ENCODE data around the gene OR2AK2. TPM values are rescaled to one million over a fixed set of nuclear protein-coding genes. Genes with fewer than 3 reads are reported as not detected.

Gene OR2AK2
- total and polyA plus RNA-seq, 3 donors from 2014 or later: 0.38 to 2.2 (median 0.74) TPM

- no peak for DNase-seq
- H3K9me3 ChIP-seq: no peaks in the 10 kb centered on the region
- no peaks in the 10 kb centered on the region for H3K4me1 ChIP-seq
- no peaks in the 10 kb centered on the region for H3K27me3 ChIP-seq
- no peak for TF ChIP-seq POLR2A (IDR thresholded peaks at IDR 0.05)
- TF ChIP-seq, protein P1, sequence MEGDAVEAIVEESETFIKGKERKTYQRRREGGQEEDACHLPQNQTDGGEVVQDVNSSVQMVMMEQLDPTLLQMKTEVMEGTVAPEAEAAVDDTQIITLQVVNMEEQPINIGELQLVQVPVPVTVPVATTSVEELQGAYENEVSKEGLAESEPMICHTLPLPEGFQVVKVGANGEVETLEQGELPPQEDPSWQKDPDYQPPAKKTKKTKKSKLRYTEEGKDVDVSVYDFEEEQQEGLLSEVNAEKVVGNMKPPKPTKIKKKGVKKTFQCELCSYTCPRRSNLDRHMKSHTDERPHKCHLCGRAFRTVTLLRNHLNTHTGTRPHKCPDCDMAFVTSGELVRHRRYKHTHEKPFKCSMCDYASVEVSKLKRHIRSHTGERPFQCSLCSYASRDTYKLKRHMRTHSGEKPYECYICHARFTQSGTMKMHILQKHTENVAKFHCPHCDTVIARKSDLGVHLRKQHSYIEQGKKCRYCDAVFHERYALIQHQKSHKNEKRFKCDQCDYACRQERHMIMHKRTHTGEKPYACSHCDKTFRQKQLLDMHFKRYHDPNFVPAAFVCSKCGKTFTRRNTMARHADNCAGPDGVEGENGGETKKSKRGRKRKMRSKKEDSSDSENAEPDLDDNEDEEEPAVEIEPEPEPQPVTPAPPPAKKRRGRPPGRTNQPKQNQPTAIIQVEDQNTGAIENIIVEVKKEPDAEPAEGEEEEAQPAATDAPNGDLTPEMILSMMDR (IDR thresholded peaks at IDR 0.05): no peak
- H3K36me3 ChIP-seq (ENCODE audit: low read depth, missing control alignments): no peaks in the 10 kb centered on the region
- no peak overlapping the region for H3K27ac ChIP-seq
- H3K4me3 ChIP-seq: no peak overlapping the region
- intact Hi-C loops (cut with DNase I; ENCODE audit: low total_unique reads): no loop called here
- WGBS, 2 donors: 85 to 90% methylated on average over 3 of the region's 3 CpGs
These were observed 44.6 kb downstream of the OR2AK2 start for GRCh38 chr1:248009681-248010080.

GRCh38 chr1:248013229-248013710 lies 48.2 kb downstream of the OR2AK2 start, which contains the start of gene OR2L5:
Gene OR2L5, plus strand, starts transcription at chr1:248013660. Its CDS starts 8,288 bp downstream, at chr1:248021948.
- intact Hi-C loops (cut with DNase I; ENCODE audit: low total_unique reads): no loop called here
- DNase-seq: no peak
- TF ChIP-seq, protein P1 (IDR thresholded peaks at IDR 0.05): no peak
- TF ChIP-seq POLR2A (IDR thresholded peaks at IDR 0.05): no peak
- no peaks in the 10 kb centered on the region for H3K36me3 ChIP-seq (ENCODE audit: low read depth, missing control alignments)
- no peak within 1 kb of the TSS for H3K27ac ChIP-seq
- H3K4me3 ChIP-seq: no peak within 1 kb of the TSS
- no peaks in the 10 kb centered on the region for H3K9me3 ChIP-seq
- H3K27me3 ChIP-seq: no peaks in the 10 kb centered on the region
- 88 to 89% methylated on average over 2 of the region's 2 CpGs for WGBS, 2 donors
- no peaks in the 10 kb centered on the region for H3K4me1 ChIP-seq

DNA sequence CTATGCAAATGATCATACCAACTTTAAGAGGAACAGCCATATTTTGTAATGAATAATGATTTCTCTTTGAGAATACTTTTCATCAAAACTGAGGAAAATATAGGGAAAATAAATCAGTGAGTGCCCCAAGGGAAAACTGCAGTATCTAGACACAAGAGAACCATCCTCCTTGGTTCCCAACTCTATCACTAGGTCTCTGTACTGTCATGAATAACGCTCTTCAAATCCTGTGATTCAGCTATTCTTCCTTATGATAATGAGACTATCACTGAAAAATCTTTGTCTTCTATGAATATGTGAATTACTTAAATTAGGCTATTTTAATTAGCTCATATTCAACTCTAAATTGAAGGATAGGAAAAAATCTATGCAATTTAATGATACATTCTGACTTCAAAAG lies 50.8 kb downstream of the OR2AK2 start:
- 89 to 90% methylated on average over 1 of the region's 1 CpG for WGBS, 2 donors
- TF ChIP-seq, protein P1 (IDR thresholded peaks at IDR 0.05): no peak
- TF ChIP-seq POLR2A (IDR thresholded peaks at IDR 0.05): no peak
- no peak overlapping the region for H3K27ac ChIP-seq
- H3K9me3 ChIP-seq: no peaks in the 10 kb centered on the region
- intact Hi-C loops (cut with DNase I; ENCODE audit: low total_unique reads): no loop called here
- H3K27me3 ChIP-seq: no peaks in the 10 kb centered on the region
- H3K36me3 ChIP-seq (ENCODE audit: low read depth, missing control alignments): no peaks in the 10 kb centered on the region
- no peak for DNase-seq
- no peaks in the 10 kb centered on the region for H3K4me1 ChIP-seq
- H3K4me3 ChIP-seq: no peak overlapping the region

Small RNA genes lying within 50 kb of the gene (small RNA-seq; reads per million reads assigned to genes)
- 0 reads per million in 2 donors for gene RF00019

Other genes with a start within 250 kb of the OR2AK2 start
- gene OR6F1, start 248.6 kb upstream of the OR2AK2 start, total RNA-seq: under 1 TPM; 0.62 to 0.94 TPM
- gene OR6F1, start 248.6 kb upstream of the OR2AK2 start, polyA plus RNA-seq (ENCODE audit: insufficient read depth, low read depth, low replicate concordance): 1.4 TPM
- 1 to 10 TPM; 2.8 to 3.0 TPM for gene OR14K1, start 226.6 kb upstream of the OR2AK2 start, total RNA-seq
- not detected for gene OR14K1, start 226.6 kb upstream of the OR2AK2 start, polyA plus RNA-seq (ENCODE audit: insufficient read depth, low read depth, low replicate concordance)
- 1 to 10 TPM in 1 of 2 donors, under 1 TPM in 1; 0.94 to 1.6 TPM for gene OR14A2, start 217.1 kb upstream of the OR2AK2 start, total RNA-seq
- gene OR14A2, start 217.1 kb upstream of the OR2AK2 start, polyA plus RNA-seq (ENCODE audit: insufficient read depth, low read depth, low replicate concordance): 4.2 TPM
- not detected for gene OR1C1, start 204.7 kb upstream of the OR2AK2 start, total RNA-seq
- gene OR1C1, start 204.7 kb upstream of the OR2AK2 start, polyA plus RNA-seq (ENCODE audit: insufficient read depth, low read depth, low replicate concordance): not detected
- under 1 TPM in 1 of 2 donors, not detected in 1; 0.62 TPM for gene OR14A16, start 141.1 kb upstream of the OR2AK2 start, total RNA-seq
- not detected for gene OR14A16, start 141.1 kb upstream of the OR2AK2 start, polyA plus RNA-seq (ENCODE audit: insufficient read depth, low read depth, low replicate concordance)
- not detected for gene OR11L1, start 123.3 kb upstream of the OR2AK2 start, total RNA-seq
- not detected for gene OR11L1, start 123.3 kb upstream of the OR2AK2 start, polyA plus RNA-seq (ENCODE audit: insufficient read depth, low read depth, low replicate concordance)
- gene TRIM58, start 108.0 kb upstream of the OR2AK2 start, total RNA-seq: 1 to 10 TPM; 5.7 to 7.5 TPM
- gene TRIM58, start 108.0 kb upstream of the OR2AK2 start, polyA plus RNA-seq (ENCODE audit: insufficient read depth, low read depth, low replicate concordance): 2.9 TPM
- gene OR2W3, start 69.6 kb upstream of the OR2AK2 start, total RNA-seq: 1 to 10 TPM; 2.5 to 3.9 TPM
- 1.5 TPM for gene OR2W3, start 69.6 kb upstream of the OR2AK2 start, polyA plus RNA-seq (ENCODE audit: insufficient read depth, low read depth, low replicate concordance)
- under 1 TPM in 1 of 2 donors, not detected in 1; 0.55 TPM for gene OR2T8, start 45.0 kb upstream of the OR2AK2 start, total RNA-seq
- gene OR2T8, start 45.0 kb upstream of the OR2AK2 start, polyA plus RNA-seq (ENCODE audit: insufficient read depth, low read depth, low replicate concordance): 0.44 TPM
- gene OR2AJ1, start 40.3 kb upstream of the OR2AK2 start, total RNA-seq: under 1 TPM in 1 of 2 donors, not detected in 1; 0.31 TPM
- not detected for gene OR2AJ1, start 40.3 kb upstream of the OR2AK2 start, polyA plus RNA-seq (ENCODE audit: insufficient read depth, low read depth, low replicate concordance)
- gene OR2L8, start 16.4 kb upstream of the OR2AK2 start, total RNA-seq: under 1 TPM; 0.43 to 0.87 TPM
- gene OR2L8, start 16.4 kb upstream of the OR2AK2 start, polyA plus RNA-seq (ENCODE audit: insufficient read depth, low read depth, low replicate concordance): not detected
- under 1 TPM; 0.31 to 0.55 TPM for gene OR2L5, start 48.4 kb downstream of the OR2AK2 start, total RNA-seq
- gene OR2L5, start 48.4 kb downstream of the OR2AK2 start, polyA plus RNA-seq (ENCODE audit: insufficient read depth, low read depth, low replicate concordance): not detected
- 1 to 10 TPM in 1 of 2 donors, under 1 TPM in 1; 0.56 to 1.2 TPM for gene OR2L2, start 64.8 kb downstream of the OR2AK2 start, total RNA-seq
- gene OR2L2, start 64.8 kb downstream of the OR2AK2 start, polyA plus RNA-seq (ENCODE audit: insufficient read depth, low read depth, low replicate concordance): 1.7 TPM
- under 1 TPM in 1 of 2 donors, not detected in 1; 0.39 TPM for gene OR2L3, start 81.6 kb downstream of the OR2AK2 start, total RNA-seq
- gene OR2L3, start 81.6 kb downstream of the OR2AK2 start, polyA plus RNA-seq (ENCODE audit: insufficient read depth, low read depth, low replicate concordance): not detected
- 1 to 10 TPM in 1 of 2 donors, under 1 TPM in 1; 0.12 to 1.0 TPM for gene OR2L13, start 130.0 kb downstream of the OR2AK2 start, total RNA-seq
- gene OR2L13, start 130.0 kb downstream of the OR2AK2 start, polyA plus RNA-seq (ENCODE audit: insufficient read depth, low read depth, low replicate concordance): 0.63 TPM
- not detected for gene OR2M5, start 179.9 kb downstream of the OR2AK2 start, total RNA-seq
- not detected for gene OR2M5, start 179.9 kb downstream of the OR2AK2 start, polyA plus RNA-seq (ENCODE audit: insufficient read depth, low read depth, low replicate concordance)
- not detected for gene OR2M2, start 209.6 kb downstream of the OR2AK2 start, total RNA-seq
- gene OR2M2, start 209.6 kb downstream of the OR2AK2 start, polyA plus RNA-seq (ENCODE audit: insufficient read depth, low read depth, low replicate concordance): not detected
- gene OR2M3, start 232.0 kb downstream of the OR2AK2 start, total RNA-seq: under 1 TPM; 0.19 to 0.24 TPM
- 0.11 TPM for gene OR2M3, start 232.0 kb downstream of the OR2AK2 start, polyA plus RNA-seq (ENCODE audit: insufficient read depth, low read depth, low replicate concordance)